Left hindlimb (tissue), 1 donor: ENCODE measurements around the gene TAS2R5.
"Not testable (repeated sequence)": the region's sequence is repeated elsewhere in the genome, so short reads cannot be mapped to it uniquely, and the experiment has no call there.

Source experiments
- DNase-seq: peaks from one replicate; pipeline ENCODE4 v3.0.0-alpha.2; 2018

TAS2R5 gene

GRCh38 chr7:141789917-141790316 lies at the start of gene TAS2R5:
TSS of gene TAS2R5 (plus strand) at chr7:141790217. CDS start at chr7:141790362, 145 bp downstream.
- no peak for DNase-seq

- no peak for DNase-seq
Measured at GRCh38 chr7:141742229-141742628, 47.8 kb upstream of the TAS2R5 start.

- DNase-seq = no peak
Measured at GRCh38 chr7:141744131-141744530, 45.9 kb upstream of the TAS2R5 start.

GRCh38 chr7:141748396-141748795 lies 41.6 kb upstream of the TAS2R5 start:
- DNase-seq = no peak

GRCh38 chr7:141751904-141752303 lies 38.1 kb upstream of the TAS2R5 start:
- not testable (repeated sequence) for DNase-seq

GRCh38 chr7:141752634-141753033 lies 37.4 kb upstream of the TAS2R5 start:
- DNase-seq = no peak

GRCh38 chr7:141754939-141755338 lies 35.1 kb upstream of the TAS2R5 start:
- no peak for DNase-seq

GRCh38 chr7:141763797-141764196 lies 26.2 kb upstream of the TAS2R5 start, which contains the start of gene TAS2R3:
TSS of gene TAS2R3 (plus strand) at chr7:141764097. CDS start at chr7:141764159, 62 bp downstream.
- no peak for DNase-seq

- DNase-seq = not testable (repeated sequence)
Measured at GRCh38 chr7:141770083-141770583, 19.9 kb upstream of the TAS2R5 start.

GRCh38 chr7:141776374-141776773 lies 13.6 kb upstream of the TAS2R5 start, which contains the start of gene TAS2R4:
TSS of gene TAS2R4 (plus strand) at chr7:141776674. CDS start at chr7:141778489, 1,815 bp downstream.
- no peak for DNase-seq

- no peak for DNase-seq
Measured at GRCh38 chr7:141785706-141786552, 4.1 kb upstream of the TAS2R5 start.

GRCh38 chr7:141788296-141788695 lies 1.7 kb upstream of the TAS2R5 start:
- DNase-seq = no peak

- DNase-seq = no peak
Measured at GRCh38 chr7:141792526-141792925, 2.5 kb downstream of the TAS2R5 start.

- DNase-seq = no peak
Measured at GRCh38 chr7:141820067-141820466, 30.1 kb downstream of the TAS2R5 start.

- DNase-seq = not testable (repeated sequence)
Measured at GRCh38 chr7:141822432-141822831, 32.4 kb downstream of the TAS2R5 start.

- DNase-seq = no peak
Measured at GRCh38 chr7:141837683-141838082, 47.7 kb downstream of the TAS2R5 start.

- DNase-seq = no peak
Measured at GRCh38 chr7:141838581-141838980, 48.6 kb downstream of the TAS2R5 start.

GRCh38 chr7:141839256-141839655 lies 49.2 kb downstream of the TAS2R5 start:
- no peak for DNase-seq

- DNase-seq = no peak
Measured at GRCh38 chr7:141840708-141841107, 50.7 kb downstream of the TAS2R5 start.
